NT2/D1 (cell line): ENCODE measurements around the gene NIT1.
A peak's percentile ranks its signal among the peaks of the same experiment; 100 is the strongest.

Experiments
- DNase-seq: peaks from one replicate; pipeline ENCODE4 v3.0.0-alpha.2; 2011; ENCODE audit warnings: low read depth, low spot score
- H3K27me3 ChIP-seq: 2 replicates; pipeline ENCODE4 v1.6.0; 2011; ENCODE audit warnings: mild to moderate bottlenecking; ENCODE audit not compliant: insufficient read length, insufficient read depth
- H3K36me3 ChIP-seq: 2 replicates; pipeline ENCODE4 v1.6.1; 2011; ENCODE audit warnings: mild to moderate bottlenecking, low read length, mixed read lengths; ENCODE audit not compliant: insufficient read depth, insufficient read length
- H3K4me1 ChIP-seq: 2 replicates; pipeline ENCODE4 v1.5.1; 2011; ENCODE audit not compliant: insufficient read depth, insufficient read length
- H3K4me3 ChIP-seq: 2 replicates; pipeline ENCODE4 v1.5.1; 2011; ENCODE audit warnings: low read depth; ENCODE audit not compliant: insufficient read length
- H3K9ac ChIP-seq: 2 replicates; pipeline ENCODE4 v1.6.0; 2011; ENCODE audit warnings: low read depth; ENCODE audit not compliant: insufficient read length
- H3K9me3 ChIP-seq: 2 replicates; pipeline ENCODE4 v1.5.1; 2011; ENCODE audit warnings: mild to moderate bottlenecking, low read length; ENCODE audit not compliant: insufficient read depth
- SUZ12 ChIP-seq: IDR thresholded peaks from 2 replicates; pipeline ENCODE4 v1.6.1; 2011; ENCODE audit not compliant: insufficient read length, insufficient read depth; ENCODE audit errors: extremely low read depth
- YY1 ChIP-seq: IDR thresholded peaks from 2 replicates; pipeline ENCODE4 v1.6.1; 2011; ENCODE audit not compliant: insufficient read length, insufficient read depth
- ZNF274 ChIP-seq: IDR thresholded peaks from 2 replicates; pipeline ENCODE4 v1.6.1; 2011; ENCODE audit warnings: mild to moderate bottlenecking, low read depth, low read length

The NIT1 gene

DNA sequence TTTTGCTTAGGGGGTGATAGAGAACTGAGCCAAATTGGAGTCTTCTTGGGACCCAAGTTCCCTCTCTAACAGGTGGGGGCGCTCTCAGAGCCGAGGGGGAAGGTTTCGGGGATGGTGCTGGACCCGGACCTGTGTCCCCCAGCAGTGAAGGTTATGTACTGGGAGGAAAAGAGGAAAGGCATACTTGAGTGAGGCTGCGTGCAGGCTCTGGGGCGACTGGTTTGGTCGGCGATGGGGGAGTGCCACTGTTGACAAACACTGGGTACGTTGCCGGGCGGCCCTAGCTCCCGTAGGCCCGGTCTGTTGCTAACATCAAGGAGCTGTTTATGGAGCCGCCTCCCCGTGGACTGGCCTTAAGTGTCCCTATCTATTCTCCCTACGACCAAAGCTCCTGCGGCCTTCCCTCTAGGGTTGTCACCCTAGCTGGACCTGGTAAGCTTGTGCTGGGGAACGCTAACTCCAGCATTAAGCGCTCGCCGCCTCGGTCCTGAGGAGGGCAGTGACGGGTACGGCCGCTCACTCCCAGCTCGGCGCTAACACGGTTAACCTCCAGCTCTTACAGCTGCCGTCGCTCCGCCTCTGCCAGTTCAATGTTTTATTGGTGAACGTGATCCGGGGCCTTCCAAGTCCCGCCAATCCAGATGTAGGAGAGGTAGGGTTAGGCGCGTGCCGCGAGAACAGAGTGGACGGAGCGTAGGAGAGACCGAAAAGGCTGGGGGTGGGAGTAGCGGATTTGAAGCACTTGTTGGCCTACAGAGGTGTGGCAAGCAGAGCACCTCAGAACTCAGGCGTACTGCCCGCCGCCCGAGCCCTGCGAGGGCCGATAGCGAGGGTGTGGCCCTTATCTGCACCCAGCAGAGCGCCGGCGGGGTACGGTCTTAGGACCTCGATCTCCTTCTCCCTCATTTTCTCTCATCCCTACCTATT lies 48.1 kb downstream of the NIT1 start, which contains the start of gene PPOX:
PPOX (plus strand) TSS at position 685 of the 927 bp plus-strand sequence. CDS start 422 bp downstream, outside the sequence.
- no peak for TF ChIP-seq SUZ12
- peaks cover 5% of the 10 kb centered on the region for H3K4me1 ChIP-seq

DNA sequence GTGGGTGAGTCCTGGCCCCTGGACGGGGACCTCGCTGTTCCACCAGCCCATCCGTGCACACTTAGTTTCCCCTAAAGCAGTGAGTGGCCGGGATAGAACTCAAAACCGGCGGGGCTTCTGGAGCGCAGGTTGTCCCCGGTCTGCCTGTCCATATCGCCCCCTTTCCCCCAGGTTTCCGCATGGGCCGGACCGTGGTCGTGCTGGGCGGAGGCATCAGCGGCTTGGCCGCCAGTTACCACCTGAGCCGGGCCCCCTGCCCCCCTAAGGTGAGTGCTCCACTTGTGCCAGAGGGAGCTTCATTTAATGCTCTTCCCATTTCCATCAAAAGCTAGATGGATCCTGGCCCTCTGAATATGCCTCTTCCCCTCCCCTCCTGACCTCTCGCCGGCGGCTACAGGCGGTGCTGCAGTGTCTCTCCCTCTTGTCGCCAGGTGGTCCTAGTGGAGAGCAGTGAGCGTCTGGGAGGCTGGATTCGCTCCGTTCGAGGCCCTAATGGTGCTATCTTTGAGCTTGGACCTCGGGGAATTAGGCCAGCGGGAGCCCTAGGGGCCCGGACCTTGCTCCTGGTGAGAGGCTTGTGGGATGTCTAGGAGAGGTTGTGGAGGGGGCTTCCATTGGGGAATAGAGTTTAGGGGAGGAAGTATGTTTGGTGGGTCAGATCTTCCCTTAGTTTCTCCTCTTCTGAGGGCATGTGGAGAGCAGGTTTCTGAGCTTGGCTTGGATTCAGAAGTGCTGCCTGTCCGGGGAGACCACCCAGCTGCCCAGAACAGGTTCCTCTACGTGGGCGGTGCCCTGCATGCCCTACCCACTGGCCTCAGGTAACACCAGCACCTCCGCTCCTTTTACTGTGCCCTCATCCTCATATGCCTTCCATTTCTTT lies 49.0 kb downstream of the NIT1 start:
- Histone ChIP-seq H3K36me3 (peaks cover 73% of the 10 kb centered on the region), H3K4me3 (peak overlapping the region; percentile 97), H3K4me1 (peaks cover 5% of the 10 kb centered on the region), H3K27me3 (no peaks in the 10 kb centered on the region), H3K9ac (peak overlapping the region; percentile 86), H3K9me3 (no peaks in the 10 kb centered on the region)
- TF ChIP-seq SUZ12 (no peak), ZNF274 (no peak), YY1 (no peak)
- no peak for DNase-seq

More for the DNA sequence above, 48.1 kb downstream of the NIT1 start, which contains the start of gene PPOX:
- no peaks in the 10 kb centered on the region for H3K27me3 ChIP-seq
- H3K36me3 ChIP-seq: peaks cover 73% of the 10 kb centered on the region
- peak within 1 kb of the TSS; percentile 97 for H3K4me3 ChIP-seq
- no peaks in the 10 kb centered on the region for H3K9me3 ChIP-seq
- peak; percentile 99 for DNase-seq
- peak within 1 kb of the TSS; percentile 86 for H3K9ac ChIP-seq

DNA sequence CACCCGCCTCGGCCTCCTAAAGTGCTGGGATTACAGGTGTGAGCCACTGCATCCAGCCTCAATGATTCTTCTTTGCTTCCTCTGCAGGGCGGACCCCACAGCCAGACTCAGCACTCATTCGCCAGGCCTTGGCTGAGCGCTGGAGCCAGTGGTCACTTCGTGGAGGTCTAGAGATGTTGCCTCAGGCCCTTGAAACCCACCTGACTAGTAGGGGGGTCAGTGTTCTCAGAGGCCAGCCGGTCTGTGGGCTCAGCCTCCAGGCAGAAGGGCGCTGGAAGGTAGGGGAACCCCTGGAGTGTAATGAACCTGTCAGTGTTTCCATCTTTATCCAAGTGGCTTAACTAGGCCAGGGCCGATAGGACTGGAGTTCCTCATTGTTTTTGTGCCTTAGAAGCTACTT lies 51.0 kb downstream of the NIT1 start:
- no peak for TF ChIP-seq ZNF274
- TF ChIP-seq YY1: no peak
- TF ChIP-seq SUZ12: no peak
- H3K9me3 ChIP-seq: no peaks in the 10 kb centered on the region
- no peak for DNase-seq
- peaks cover 73% of the 10 kb centered on the region for H3K36me3 ChIP-seq
- H3K27me3 ChIP-seq: no peaks in the 10 kb centered on the region
- H3K9ac ChIP-seq: no peak overlapping the region
- H3K4me3 ChIP-seq: no peak overlapping the region
- peaks cover 5% of the 10 kb centered on the region for H3K4me1 ChIP-seq
